Activated T-helper 2 cell treated with anti-CD3 and anti-CD28 coated beads, Interferon-gamma antibody, Interleukin-2, Interleukin-4, amounts not matched to agents 10 μg/mL and 5 μg/mL and 100 μg/mL, durations not matched to agents 14 hours and 24 hours and 36 hours (primary cell): ENCODE results near the gene DNAH1. TPM values are rescaled to one million over a fixed set of nuclear protein-coding genes. Genes with fewer than 3 reads are reported as not detected.

Source experiments
- DNase-seq: peaks from one replicate; pipeline ENCODE4 v3.0.0; 2021; ENCODE audit warnings: low spot score
- H3K27ac Mint-ChIP-seq: one replicate; pipeline ENCODE4 v1.8.0; 2021; ENCODE audit warnings: mixed read lengths
- H3K27me3 Mint-ChIP-seq: one replicate; pipeline ENCODE4 v1.8.0; 2021; ENCODE audit warnings: low read depth, mixed read lengths
- H3K36me3 Mint-ChIP-seq: one replicate; pipeline ENCODE4 v1.8.0; 2021; ENCODE audit warnings: low read depth, mixed read lengths
- H3K4me1 Mint-ChIP-seq: one replicate; pipeline ENCODE4 v1.8.0; 2021; ENCODE audit warnings: low read depth, mixed read lengths
- H3K4me3 Mint-ChIP-seq: one replicate; pipeline ENCODE4 v1.8.0; 2021; ENCODE audit warnings: low read depth, mild to moderate bottlenecking, moderate library complexity, mixed read lengths
- H3K9me3 Mint-ChIP-seq: one replicate; pipeline ENCODE4 v1.8.0; 2021; ENCODE audit warnings: mixed read lengths
- intact Hi-C: fragments of 100-400 bp; cut with micrococcal nuclease; formaldehyde crosslinking; loops from one replicate; pipeline ENCODE4 v1.15.1; 2023
- total RNA-seq: library from RNA; stranded (reverse); gene quantifications from 2 replicates; pipeline ENCODE4 v1.2.3, GENCODE V29; 2022

DNAH1 gene
- total RNA-seq, 1 donor from 2014 or later: 9.8 TPM

DNA sequence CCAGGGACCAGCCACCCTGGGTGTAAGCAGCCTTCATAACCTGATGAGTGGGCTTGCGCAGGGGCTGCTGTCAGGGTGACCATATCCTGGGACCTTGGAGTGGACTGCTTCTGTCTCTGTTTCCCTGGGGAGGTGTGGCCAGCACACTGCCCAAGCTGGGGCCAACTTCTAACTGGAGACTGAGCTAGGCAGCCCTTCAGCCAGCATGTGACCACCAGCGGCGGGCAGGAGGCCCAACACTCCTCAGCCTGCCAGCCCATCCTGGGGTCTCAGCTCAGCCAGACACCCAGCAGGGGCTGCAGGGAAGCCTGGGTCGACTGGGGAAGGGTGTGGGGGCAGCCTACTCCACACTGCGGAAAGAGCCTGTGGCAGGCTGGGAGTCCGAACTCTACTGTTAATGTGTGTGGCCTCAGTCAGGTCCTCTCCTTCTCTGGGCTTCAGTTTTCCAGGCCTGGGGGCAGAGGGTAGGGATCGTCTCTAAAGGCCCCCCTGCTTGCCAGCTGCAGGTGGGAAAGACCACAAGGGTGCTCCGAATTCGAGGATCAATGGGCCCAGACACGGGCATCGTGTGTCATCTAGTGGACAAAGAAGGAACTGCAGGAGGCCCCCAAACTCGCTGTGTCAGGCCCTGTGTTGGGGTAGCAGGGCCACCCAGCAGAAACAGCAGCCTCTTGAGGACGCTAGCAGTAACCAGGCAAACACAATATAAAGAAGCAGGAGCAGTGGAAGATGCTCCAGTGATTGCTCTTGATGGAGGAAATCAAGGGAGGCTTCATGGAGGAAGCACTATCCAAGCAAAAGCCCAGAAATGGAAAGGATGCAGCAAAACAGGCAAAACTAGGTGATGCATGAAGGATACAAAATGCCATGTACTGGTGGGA is 130.8 kb downstream of the DNAH1 start:
- H3K27ac Mint-ChIP-seq: no peak overlapping the region
- H3K27me3 Mint-ChIP-seq: no peaks in the 10 kb centered on the region
- no peaks in the 10 kb centered on the region for H3K9me3 Mint-ChIP-seq
- DNase-seq: peak; percentile 67
- peaks cover 12% of the 10 kb centered on the region for H3K4me1 Mint-ChIP-seq
- intact Hi-C loops: loop anchor here (1.0 to 5.0 kb wide), 2 partner anchors 35 to 225 kb away; no protein-coding TSS in a partner anchor
- no peaks in the 10 kb centered on the region for H3K36me3 Mint-ChIP-seq
- H3K4me3 Mint-ChIP-seq: no peak overlapping the region

GRCh38 chr3:52447512-52448355 is 131.6 kb downstream of the DNAH1 start:
- H3K9me3 Mint-ChIP-seq: no peaks in the 10 kb centered on the region
- DNase-seq: no peak
- no peaks in the 10 kb centered on the region for H3K27me3 Mint-ChIP-seq
- H3K4me3 Mint-ChIP-seq: no peak overlapping the region
- no peaks in the 10 kb centered on the region for H3K36me3 Mint-ChIP-seq
- peaks cover 12% of the 10 kb centered on the region for H3K4me1 Mint-ChIP-seq
- no peak overlapping the region for H3K27ac Mint-ChIP-seq
- intact Hi-C loops: loop anchor here (1.0 to 5.0 kb wide), 2 partner anchors 35 to 225 kb away; no protein-coding TSS in a partner anchor

Other genes with a start within 250 kb of the DNAH1 start
- gene POC1A, start 161.9 kb upstream of the DNAH1 start, total RNA-seq: 20.4 and 22.2 TPM in 2 replicates
- 117 and 123 TPM in 2 replicates for gene ALAS1, start 118.2 kb upstream of the DNAH1 start, total RNA-seq
- 0.32 and 0.50 TPM in 2 replicates for gene TLR9, start 90.7 kb upstream of the DNAH1 start, total RNA-seq
- 89.7 and 91.1 TPM in 2 replicates for gene TWF2, start 77.2 kb upstream of the DNAH1 start, total RNA-seq
- 44.7 and 46.4 TPM in 2 replicates for gene PPM1M, start 70.6 kb upstream of the DNAH1 start, total RNA-seq
- gene WDR82, start 37.7 kb upstream of the DNAH1 start, total RNA-seq: 101 and 103 TPM in 2 replicates
- gene GLYCTK, start 28.5 kb upstream of the DNAH1 start, total RNA-seq: 16.6 and 16.8 TPM in 2 replicates
- 106 and 108 TPM in 2 replicates for gene BAP1, start 93.7 kb downstream of the DNAH1 start, total RNA-seq
- 11.5 and 12.5 TPM in 2 replicates for gene PHF7, start 94.3 kb downstream of the DNAH1 start, total RNA-seq
- 0.30 and 0.32 TPM in 2 replicates for gene SEMA3G, start 128.8 kb downstream of the DNAH1 start, total RNA-seq
- gene TNNC1, start 137.7 kb downstream of the DNAH1 start, total RNA-seq: 0.34 and 0.46 TPM in 2 replicates
- gene NISCH, start 139.3 kb downstream of the DNAH1 start, total RNA-seq: 70.0 and 73.4 TPM in 2 replicates
- 0.07 TPM in 1 of 2 replicates, not detected in the other for gene STAB1, start 179.0 kb downstream of the DNAH1 start, total RNA-seq
- 77.9 and 88.4 TPM in 2 replicates for gene NT5DC2, start 217.5 kb downstream of the DNAH1 start, total RNA-seq
- 12.5 and 16.4 TPM in 2 replicates for gene UQCC5, start 220.3 kb downstream of the DNAH1 start, total RNA-seq